Stimulated activated CD4-positive, alpha-beta T cell treated with anti-CD3 and anti-CD28 coated beads, Interleukin-1b, Interleukin-23, amount 100 ng/mL, for 24 hours (primary cell): ENCODE data around the gene ZNF688.

Experiments
- DNase-seq, 4 experiments: peaks; one replicate each; pipeline ENCODE4 v3.0.0-alpha.2; 2020; ENCODE audit warnings: low read depth in 4 of 4, low spot score in 1 of 4

Gene ZNF688

DNA sequence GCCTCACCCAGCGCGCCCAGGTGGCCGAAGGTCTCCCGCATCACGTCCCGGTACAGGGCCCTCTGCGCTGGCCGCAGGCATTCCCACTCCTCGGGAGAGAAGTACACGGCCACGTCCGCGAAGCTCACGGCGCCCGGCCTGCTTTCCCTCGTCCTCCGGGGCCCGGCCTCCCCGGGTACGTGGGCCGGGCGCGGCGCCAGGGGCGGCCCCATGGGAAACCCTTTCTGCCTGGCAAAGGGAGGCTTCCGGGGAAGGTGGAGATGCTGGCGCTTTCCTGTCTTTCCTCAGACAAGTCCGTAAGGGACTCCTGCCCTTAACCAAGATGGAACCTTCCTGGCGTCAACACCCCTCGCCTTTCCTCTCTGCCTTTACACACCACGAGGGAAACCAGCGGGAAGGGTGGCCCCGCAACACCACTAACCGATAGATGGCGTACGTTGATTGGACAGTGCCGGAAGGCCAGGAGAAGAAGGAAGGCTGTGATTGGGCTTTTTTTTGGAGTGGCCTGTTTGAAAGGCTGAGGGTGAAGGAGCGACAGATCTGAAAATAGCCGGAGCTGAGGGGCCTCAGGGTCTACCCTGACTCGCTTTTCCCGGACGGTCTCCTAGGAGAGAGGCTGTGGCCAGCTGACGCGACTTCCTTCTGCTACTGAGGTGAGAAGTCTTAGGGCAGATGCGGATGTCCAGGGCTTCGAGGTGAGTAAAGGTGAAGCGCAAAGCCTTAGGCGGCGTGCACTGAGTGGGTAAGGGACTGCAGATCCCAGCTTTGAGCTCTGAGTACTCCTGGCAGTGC, 14.1 kb upstream of the ZNF688 start, which contains the start of gene ZNF785:
TSS of gene ZNF785 (minus strand) at position 298 of the 792 bp plus-strand sequence. CDS start at position 212, 86 bp downstream.
- peak; percentile 64 to 89 (median 76) for DNase-seq

DNA sequence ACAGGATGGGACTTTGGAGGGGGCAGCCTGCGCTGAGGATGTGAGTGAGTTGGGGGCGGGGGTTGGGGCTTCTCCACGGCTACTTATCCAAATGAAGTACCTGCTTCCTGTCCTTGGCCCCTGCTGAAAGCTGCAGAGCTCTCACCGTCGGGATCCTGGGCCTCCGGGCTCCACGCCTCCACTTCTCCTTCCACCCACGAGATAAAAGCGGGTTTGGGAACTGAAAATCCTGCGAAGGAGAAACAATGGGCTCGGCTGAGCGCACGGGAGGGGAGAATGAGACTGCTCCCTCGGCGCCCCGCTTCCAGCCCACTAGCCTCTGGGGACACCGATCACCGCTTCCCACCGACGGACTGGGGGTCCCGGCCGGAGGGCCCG, 13.5 kb upstream of the ZNF688 start:
- no peak for DNase-seq

DNA sequence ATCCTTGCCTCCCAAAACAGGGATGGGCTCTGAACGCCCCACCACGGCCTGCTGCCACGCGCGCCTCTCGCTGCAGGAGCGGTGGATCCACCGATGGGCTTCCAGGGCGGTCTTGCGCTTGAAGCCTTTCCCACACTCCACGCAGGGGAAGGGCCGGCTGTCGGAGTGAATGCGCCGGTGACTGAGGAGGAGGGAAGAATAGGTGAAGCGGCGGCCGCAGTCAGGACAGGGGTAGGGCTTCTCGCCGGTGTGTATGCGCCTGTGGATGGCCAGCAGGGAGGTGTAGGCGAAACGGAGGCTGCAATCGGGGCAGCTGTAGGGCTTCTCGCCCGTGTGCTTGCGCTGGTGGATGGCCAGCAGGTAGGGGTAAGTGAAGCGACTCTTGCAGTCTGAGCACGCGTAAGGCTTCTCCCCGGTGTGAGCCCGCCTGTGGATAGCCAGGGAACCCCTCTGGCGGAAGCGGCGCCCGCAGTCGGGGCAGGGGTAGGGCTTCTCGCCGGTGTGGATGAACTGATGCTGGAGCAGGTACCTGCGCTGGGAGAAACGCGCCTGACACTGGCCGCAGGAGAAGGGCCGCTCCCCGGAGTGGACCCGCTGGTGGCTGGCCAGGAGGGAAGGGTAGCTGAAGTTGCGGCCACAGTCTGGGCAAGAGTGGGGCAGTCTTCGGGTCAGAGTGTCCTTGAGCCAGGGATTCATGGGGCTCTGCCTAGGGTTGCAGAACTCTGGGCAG, 11.3 kb upstream of the ZNF688 start:
- DNase-seq, result no peak

DNA sequence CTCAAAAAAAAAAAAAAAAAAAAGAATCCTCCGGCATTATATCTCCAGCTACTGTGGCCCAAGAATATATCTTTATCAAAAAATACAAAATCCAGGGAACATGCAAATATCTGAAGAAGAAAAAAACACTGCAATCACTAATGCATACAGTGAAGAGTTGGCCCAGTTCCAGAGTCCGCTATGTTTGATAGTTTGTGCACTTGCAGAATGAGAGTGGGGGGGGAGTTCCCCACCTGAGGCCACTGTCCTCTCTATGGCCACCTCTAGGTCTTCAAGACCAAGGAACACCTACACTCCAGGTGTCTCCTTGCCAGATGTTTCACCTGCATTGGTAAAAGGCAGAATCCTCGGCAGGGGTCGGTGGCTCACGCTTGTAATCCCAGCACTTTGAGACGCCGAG, 9.9 kb upstream of the ZNF688 start:
- DNase-seq, result no peak

DNA sequence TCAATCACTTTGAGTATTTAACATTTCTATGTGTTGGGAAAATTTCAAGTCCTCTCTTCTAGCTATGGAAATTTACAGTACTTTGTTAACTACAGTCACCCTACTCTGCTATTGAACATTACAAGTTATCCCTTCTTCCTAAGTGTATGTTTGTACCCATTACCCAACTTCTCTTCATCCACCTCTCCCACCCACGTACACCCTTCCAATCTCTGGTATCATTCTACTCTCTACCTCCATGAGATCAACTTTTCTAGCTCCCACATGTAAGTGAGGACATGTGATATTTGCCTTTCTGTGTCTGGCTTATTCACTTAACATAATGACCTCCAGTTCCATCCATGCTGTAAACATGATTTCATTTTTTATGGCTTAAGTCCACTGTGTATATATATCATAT, 3.2 kb upstream of the ZNF688 start:
- no peak for DNase-seq

DNA sequence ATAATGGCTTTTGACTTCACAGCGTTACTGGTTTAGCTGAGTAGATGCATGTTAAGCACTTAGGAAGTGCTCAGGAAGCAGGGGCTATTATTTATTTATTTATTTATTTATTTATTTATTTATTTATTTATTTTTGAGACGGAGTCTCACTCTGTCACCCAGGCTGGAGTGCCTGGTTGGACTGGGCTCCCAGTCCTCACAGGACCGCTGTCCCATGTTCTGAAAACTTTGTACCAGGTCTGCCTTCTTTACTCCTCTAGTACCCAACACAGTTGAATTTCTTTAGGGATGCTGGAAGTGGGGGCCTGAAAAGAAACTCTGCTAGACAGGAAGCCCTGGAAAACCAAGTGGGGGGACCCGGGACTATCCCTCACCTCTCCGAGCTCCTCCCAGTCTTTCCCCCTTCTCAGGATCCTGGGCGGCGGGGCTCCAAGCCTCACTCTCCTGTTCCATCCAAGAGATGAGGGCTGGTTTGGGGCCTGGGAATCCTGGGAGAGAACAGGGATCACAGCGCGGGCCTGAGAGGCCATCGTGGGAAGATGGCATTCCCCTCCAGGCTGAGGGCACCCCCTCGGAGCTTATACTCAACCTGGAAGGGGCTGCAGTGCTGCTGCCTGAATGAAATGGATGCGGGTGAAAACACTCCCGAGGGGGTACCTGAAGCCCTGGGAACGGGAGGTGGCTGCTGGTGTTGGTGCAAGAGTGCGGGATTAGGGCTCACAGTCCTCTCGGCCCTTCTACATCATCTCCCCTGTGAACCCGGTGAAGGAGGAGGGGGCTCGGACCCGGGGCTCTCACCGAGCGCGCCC, 674 bp downstream of the ZNF688 start:
- DNase-seq, result no peak

DNA sequence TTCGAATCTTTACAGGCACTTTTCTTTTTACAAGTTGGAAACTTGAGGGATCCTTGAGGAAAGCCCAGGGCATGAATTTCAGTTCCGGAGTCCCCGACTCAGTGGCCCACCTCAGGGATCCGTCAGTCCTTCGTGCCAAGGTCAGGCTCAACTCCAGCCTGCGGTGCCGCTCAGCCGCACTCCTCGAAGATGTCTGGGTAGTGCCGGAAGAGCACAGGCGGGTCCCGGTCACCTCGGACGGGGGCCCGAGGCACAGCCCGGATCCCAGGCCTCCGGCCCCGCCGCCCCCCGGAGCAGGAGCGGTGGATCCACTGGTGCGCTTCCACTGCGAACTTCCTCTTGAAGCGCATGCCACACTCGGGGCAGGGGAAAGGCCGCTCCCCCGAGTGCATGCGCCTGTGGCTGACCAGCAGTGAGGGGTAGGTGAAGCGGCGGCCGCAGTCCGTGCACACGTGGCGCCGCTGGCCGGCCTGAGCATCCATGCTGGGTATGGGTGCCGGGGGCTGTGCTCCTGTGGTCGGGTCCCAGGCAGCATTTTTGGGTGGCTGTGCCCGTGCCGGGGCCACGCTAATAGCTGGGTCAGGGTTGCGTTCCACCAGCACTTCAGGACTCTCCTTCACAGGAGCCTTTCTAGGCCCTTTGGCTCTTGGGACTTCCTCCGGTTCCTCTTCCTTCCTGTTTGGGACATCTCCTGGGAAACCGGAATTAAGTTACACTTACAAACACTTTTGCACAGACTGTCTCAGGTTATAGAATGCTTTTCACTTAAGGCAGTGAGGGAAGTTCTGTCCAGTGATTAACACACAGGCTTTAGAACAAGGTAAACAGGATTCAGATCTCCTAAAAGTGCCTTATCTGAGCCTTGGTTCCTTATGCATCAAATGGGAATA, 1.5 kb downstream of the ZNF688 start:
- no peak for DNase-seq

DNA sequence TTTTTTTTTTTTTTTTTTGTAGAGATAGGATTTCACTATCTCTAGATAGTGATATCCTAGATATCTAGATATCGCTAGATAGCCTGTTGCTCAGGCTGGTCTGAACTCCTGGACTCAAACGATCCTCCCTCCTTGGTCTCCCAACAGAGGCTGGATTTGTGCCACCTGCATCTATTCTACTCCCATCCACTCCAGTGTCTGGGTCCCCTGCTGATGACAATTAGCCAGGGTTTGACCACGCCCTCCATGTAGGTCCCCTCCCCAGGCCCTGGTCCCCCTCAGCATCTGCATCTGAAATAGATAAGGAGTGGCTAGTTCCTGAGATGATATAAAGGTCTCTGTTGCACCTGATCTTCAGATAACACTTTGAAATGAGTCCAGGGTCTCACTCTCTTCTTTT, 2.2 kb downstream of the ZNF688 start:
- DNase-seq, result no peak

DNA sequence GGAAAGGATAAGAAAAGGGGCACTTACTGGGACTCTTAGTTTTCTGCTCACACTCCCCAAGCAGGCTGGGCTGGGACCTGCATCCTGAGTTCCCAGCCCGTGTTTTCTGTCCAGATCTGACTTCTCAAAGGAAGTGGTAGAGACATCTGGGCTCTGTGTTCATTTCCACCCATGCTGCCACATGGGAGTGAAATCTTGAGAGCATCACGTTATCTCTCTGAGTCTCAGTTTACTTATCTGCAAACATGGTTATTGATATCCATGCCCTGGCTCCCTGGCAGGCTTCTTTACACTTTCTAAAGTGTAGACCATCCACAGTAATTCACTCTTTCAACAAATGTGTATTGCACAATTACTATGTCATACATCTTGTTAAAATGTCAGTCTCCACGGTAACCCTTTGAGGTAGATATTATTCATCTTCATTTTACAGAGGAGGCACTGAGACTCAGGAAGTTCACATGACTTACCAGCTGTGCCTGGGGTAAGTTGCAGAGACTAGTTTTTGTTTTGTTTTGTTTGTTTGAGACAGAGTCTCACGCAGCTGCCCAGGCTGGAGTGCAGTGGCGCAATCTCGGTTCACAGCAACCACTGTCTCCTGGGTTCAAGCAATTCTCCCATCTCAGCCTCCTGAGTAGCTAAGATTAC, 3.4 kb downstream of the ZNF688 start:
- no peak for DNase-seq

DNA sequence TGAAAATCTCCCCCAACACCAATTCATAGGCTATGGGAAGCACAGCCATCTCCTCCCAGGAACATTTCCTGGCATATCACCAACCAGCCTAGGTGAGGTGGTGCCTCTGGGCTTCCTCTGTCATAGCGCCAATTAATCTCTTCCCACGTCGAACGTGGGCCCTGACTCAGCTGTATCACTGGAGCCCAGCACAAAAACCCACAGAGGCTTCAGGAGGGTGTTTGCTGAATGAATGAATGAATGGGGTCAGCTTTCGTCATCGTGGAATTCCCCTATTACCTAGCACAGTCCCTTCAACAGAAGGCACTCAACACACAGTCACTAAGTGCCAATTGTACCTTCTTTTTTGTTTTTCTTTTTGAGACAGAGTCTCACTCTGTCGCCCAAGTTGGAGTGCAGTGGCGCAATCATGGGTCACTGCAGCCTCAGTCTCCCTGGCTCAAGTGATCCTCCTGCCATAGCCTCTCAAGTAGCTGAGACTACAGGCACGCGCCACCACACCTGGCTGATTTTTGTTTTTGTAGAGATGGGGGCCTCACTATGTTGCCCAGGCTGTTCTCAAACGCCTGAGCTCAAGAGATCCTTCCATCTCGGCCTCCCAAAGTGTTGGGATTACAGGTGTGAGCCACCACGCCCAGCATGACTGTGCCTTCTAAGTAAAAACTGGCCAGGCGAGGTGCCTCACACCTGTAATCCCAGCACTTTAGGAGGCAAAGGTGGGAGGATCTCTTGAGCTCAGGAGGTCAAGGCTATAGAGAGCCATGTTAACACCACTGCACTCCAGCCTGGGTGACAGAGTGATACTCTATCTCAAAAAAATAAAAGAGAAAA, 4.1 kb downstream of the ZNF688 start:
- DNase-seq, result peak; percentile 34 to 61 (median 43)

DNA sequence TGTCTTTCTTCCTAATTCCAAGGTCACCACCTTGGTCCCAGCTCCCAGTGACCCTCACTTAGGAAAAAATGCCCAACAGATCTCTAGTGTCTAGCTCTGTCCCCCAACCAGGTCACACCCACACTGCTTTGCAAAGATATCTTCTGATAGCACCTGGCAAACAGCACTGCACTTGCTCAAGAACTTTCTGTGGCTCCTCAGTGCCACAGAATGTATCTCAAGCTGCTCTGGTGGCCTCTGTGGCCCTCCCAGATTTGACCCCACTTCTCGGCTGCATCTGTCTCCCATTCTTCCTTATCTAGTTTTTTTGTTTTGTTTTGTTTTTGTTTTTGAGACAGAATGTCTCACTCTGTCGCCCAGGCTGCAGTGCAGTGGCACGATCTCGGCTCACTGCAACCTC, 5.0 kb downstream of the ZNF688 start:
- no peak for DNase-seq

DNA sequence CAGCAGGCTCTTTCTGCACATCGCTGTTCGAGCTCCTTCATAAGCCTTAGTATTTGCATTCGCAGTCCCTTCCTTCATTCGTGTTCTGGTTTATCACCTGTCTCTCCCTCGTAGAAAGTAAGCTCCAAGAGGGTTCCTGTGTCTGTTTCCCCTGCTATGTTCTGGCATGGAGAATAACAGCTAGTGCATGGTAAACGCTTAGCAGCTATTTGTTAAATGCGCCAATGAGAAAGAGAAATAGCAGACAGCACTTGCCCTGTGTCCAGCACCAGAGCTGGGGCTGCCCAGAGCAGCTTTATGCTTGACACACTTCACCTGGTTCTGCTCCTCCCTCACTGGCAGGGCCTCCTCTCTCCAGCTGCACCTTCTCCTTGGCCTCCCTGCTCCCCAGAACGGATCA, 5.5 kb downstream of the ZNF688 start:
- DNase-seq, result no peak

DNA sequence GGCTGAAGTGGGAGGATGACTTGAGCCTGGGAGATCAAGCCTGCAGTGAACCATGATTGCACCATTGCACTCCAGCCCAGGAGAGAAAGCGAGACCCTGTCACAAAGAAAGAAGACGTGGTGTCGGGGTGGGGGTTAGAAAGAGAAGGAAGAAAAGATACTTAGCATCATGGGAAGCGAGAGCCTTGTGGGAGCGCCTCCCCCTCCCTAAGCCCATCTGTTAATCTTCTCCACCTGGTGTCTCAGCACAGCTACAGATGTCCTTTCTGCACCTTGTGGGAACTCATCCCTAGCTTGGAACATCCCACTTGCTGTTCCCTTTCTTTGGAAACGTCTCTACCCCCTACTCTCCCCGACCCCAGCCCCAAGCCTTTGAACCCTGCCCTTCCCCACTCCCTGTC, 6.0 kb downstream of the ZNF688 start:
- no peak for DNase-seq

DNA sequence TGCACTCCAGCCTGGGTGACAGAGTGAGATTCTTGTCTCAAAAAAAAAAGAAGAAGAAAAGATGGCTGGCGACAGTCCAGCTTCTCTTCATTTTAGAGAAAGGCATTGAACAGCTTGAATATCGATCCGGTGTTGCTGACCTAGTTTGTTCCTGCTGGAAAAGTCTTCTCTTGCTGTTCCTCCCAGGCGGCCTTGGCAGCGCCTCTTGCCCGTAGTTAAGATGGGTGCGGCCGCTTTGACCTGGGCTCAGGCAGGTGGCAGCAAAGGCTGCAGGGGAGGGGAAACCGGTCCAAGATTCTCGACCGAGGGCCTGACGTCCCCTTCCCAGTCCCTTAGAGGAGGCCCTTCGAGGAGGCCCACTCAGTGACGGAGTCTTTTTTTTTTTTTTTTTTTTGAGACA, 9.5 kb downstream of the ZNF688 start:
- DNase-seq, result no peak

DNA sequence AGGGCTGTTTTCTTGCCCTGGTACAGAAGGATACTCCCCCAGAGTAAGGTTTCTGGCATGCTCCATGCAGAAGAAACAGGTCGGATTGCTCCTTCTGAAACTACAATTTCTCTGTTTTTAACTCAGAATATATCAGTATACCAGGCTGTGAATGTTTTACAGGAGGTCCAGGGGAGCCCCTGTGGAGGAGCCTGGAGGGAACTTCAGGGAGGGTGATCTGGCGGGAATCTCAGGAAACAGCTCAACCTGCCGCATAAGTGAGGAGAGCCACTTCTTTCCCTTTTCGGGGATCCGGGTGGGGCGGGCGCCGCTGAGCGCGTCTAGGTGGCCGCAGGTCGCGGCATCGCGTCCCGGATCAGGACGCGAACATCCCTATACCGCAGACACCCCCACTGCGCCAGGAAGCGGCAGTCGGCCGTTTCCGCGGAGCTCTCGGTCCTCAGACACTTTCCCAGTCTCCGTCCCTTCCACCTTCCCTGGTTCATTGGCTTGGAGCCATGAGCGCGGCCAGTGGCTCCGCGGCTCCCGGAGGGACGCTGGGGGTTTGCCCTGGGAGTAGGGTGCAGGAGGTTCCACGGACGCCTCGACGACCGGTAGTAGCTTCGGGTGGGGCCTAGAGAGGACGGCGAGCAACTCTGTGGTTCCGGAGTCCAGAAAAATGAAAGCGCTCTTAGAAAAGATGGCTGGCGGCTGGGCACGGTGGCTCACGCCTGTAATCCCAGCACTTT, 10.3 kb downstream of the ZNF688 start:
- DNase-seq, result no peak

DNA sequence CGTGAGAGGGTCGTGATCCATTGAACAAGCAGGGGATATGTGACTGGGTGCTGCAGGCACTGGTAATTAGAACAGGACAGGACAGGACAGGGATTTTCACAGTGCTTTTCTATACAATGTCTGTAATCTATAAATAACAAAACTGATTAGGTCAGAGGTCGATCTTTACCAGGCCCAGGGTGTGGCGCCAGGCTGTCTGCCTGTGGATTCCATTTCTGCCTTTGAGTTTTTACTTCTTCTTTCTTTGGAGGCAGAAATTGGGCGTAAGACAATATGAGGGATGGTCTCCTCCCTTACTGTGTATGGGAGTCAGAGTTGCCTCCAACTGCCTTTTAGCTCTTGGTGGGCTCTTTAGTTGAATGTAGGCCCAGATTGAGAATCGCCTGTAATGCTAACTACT, 11.8 kb downstream of the ZNF688 start:
- DNase-seq, result no peak

DNA sequence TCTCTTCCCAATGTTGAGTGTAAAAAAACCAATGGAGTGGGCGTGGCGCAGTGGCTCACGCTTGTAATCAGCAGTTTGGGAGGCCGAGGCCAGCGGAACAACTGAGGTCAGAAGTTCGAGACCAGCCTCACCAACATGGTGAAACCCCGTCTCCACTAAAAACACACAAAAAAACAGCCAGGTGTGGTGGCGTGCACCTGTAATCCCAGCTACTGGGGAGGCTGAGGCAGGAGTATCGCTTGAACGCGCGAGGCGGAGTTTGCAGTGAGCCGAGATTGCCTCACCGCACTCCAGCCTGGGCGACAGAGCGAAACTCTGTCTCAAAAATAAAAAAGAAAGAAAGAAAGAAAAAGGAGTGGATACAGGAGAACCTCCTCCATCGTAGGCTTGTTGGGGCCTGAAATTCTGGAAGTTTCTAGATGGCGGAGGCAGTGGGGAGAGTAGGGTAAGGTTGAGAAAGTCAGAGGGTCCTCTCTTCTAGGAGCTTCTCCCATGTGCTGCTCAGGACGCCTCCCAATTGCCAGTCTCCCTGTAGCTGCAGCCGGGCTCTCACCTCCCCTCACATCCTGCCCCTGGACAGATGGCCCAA, 12.6 kb downstream of the ZNF688 start:
- no peak for DNase-seq
